HFFc6 (cell line): ENCODE results near the gene SETD2. TPM values are rescaled to one million over a fixed set of nuclear protein-coding genes. Genes with fewer than 3 reads are reported as not detected.

ENCODE experiments used
- DNase-seq: peaks from one replicate; pipeline ENCODE4 v3.0.0-alpha.2; 2018
- H3K27ac Mint-ChIP-seq: 2 replicates; pipeline ENCODE4 v1.8.0; 2020; ENCODE audit warnings: mild to moderate bottlenecking, mixed read lengths
- H3K27me3 Mint-ChIP-seq: 2 replicates; pipeline ENCODE4 v1.8.0; 2021; ENCODE audit warnings: mild to moderate bottlenecking, moderate library complexity, mixed read lengths; ENCODE audit not compliant: insufficient read depth
- H3K36me3 Mint-ChIP-seq: 2 replicates; pipeline ENCODE4 v1.8.0; 2021; ENCODE audit warnings: low read depth, mixed read lengths
- H3K4me1 Mint-ChIP-seq: 2 replicates; pipeline ENCODE4 v1.8.0; 2020; ENCODE audit warnings: low read depth, mixed read lengths
- H3K4me3 Mint-ChIP-seq: 2 replicates; pipeline ENCODE4 v1.8.0; 2020; ENCODE audit warnings: mild to moderate bottlenecking, moderate library complexity, mixed read lengths
- H3K9me3 Mint-ChIP-seq: 2 replicates; pipeline ENCODE4 v1.8.0; 2020; ENCODE audit warnings: mild to moderate bottlenecking, mixed read lengths
- total RNA-seq, 6 experiments: library from RNA; stranded (reverse); fragmentation: NEBNext Ultra II Directional; extraction: Animal tissue kit (Norgen Biotek cat#: 25700); gene quantifications; 2 replicates in 1 of 6; 3 replicates in 5 of 6; pipeline ENCODE4 v1.2.3, GENCODE V29; 2021
- TF ChIP-seq, protein P1 (sequence below): fragments of 200-600 bp; sonication (generic); IDR thresholded peaks from 2 replicates; pipeline ENCODE4 v1.5.0; 2021; ENCODE audit warnings: antibody characterized with exemption, mild to moderate bottlenecking

Gene SETD2
- total RNA-seq, 6 experiments from 2014 or later: 26.7 to 33.7 (median 30.8) TPM

GRCh38 chr3:47057212-47057671 lies 106.7 kb downstream of the SETD2 start:
- Mint-ChIP-seq H3K4me1 (peaks cover 16% of the 10 kb centered on the region), H3K27ac (no peak overlapping the region), H3K9me3 (no peaks in the 10 kb centered on the region), H3K36me3 (peaks cover 31% of the 10 kb centered on the region), H3K27me3 (no peaks in the 10 kb centered on the region), H3K4me3 (no peak overlapping the region)
- no peak for DNase-seq
- TF ChIP-seq, protein P1, sequence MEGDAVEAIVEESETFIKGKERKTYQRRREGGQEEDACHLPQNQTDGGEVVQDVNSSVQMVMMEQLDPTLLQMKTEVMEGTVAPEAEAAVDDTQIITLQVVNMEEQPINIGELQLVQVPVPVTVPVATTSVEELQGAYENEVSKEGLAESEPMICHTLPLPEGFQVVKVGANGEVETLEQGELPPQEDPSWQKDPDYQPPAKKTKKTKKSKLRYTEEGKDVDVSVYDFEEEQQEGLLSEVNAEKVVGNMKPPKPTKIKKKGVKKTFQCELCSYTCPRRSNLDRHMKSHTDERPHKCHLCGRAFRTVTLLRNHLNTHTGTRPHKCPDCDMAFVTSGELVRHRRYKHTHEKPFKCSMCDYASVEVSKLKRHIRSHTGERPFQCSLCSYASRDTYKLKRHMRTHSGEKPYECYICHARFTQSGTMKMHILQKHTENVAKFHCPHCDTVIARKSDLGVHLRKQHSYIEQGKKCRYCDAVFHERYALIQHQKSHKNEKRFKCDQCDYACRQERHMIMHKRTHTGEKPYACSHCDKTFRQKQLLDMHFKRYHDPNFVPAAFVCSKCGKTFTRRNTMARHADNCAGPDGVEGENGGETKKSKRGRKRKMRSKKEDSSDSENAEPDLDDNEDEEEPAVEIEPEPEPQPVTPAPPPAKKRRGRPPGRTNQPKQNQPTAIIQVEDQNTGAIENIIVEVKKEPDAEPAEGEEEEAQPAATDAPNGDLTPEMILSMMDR: no peak

DNA sequence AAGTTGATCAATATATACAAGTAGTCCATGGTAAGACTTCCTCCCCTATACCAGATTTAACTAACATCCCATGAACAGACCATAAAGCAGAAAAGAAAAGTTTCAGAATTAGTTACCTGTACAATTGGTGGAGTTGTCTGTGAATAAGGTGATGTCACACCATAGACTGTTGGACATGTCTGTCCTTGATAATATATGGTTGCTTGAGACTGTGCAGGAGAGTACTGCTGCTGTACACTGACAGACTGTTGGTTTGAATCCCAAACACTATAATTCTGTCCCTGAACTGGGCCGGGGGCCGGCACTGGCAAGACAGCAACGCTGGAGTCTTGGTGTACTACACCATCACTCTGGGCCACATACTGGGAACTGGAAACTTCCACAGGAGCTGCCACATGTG lies 107.2 kb downstream of the SETD2 start:
- H3K27me3 Mint-ChIP-seq: no peaks in the 10 kb centered on the region
- H3K9me3 Mint-ChIP-seq: no peaks in the 10 kb centered on the region
- H3K36me3 Mint-ChIP-seq: peaks cover 27% of the 10 kb centered on the region
- peaks cover 16% of the 10 kb centered on the region for H3K4me1 Mint-ChIP-seq
- H3K4me3 Mint-ChIP-seq: no peak overlapping the region
- H3K27ac Mint-ChIP-seq: no peak overlapping the region
- TF ChIP-seq, protein P1: no peak
- no peak for DNase-seq

DNA sequence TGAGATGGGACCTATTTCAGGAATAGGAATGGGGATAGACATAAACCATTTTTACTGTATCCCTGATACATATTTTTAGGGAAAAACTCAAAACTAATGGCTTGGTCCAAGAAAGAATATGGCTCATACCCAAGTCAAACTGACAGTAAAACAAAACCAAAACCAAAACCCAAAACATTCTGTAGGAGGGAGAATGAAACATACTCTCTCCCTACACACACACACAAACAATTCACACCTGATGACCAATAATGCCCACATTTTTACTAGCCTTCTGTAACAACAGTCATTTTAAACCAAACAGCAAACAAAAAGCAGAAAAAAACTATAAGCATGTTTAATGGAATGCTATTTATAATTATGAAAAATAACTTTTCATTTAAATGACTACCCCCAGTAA lies 109.5 kb downstream of the SETD2 start:
- Mint-ChIP-seq H3K27ac (no peak overlapping the region), H3K9me3 (no peaks in the 10 kb centered on the region), H3K4me1 (peaks cover 16% of the 10 kb centered on the region), H3K4me3 (no peak overlapping the region), H3K27me3 (peaks cover 4% of the 10 kb centered on the region; the same call in 1 of the 2 replicates), H3K36me3 (peaks cover 24% of the 10 kb centered on the region)
- TF ChIP-seq, protein P1: no peak
- DNase-seq: no peak

GRCh38 chr3:47047673-47048072 lies 116.2 kb downstream of the SETD2 start:
- Mint-ChIP-seq H3K27me3 (peaks cover 4% of the 10 kb centered on the region; the same call in 1 of the 2 replicates), H3K4me3 (no peak overlapping the region), H3K4me1 (no peaks in the 10 kb centered on the region), H3K36me3 (peaks cover 8% of the 10 kb centered on the region), H3K27ac (no peak overlapping the region), H3K9me3 (no peaks in the 10 kb centered on the region)
- TF ChIP-seq, protein P1: no peak
- no peak for DNase-seq

- TF ChIP-seq, protein P1: no peak
- Mint-ChIP-seq H3K9me3 (no peaks in the 10 kb centered on the region), H3K4me3 (no peak overlapping the region), H3K27ac (no peak overlapping the region), H3K27me3 (peaks cover 4% of the 10 kb centered on the region; the same call in 1 of the 2 replicates), H3K36me3 (peaks cover 15% of the 10 kb centered on the region), H3K4me1 (no peaks in the 10 kb centered on the region)
- DNase-seq: no peak
Observed at GRCh38 chr3:47047069-47047468, 116.8 kb downstream of the SETD2 start.
